ENCODE results near the gene LIPI. TPM values are rescaled to one million over a fixed set of nuclear protein-coding genes. Genes with fewer than 3 reads are reported as not detected.

The LIPI gene
- total and polyA plus RNA-seq, 2 of the 13 experiments (the other 11 are each of a cell fraction or from before 2014, with no cell fraction given) = not detected

- Histone ChIP-seq H3K9me3 (ENCODE audit: low read length) (no peaks in the 10 kb centered on the region), H3K79me2 (ENCODE audit: insufficient read depth, low read length) (no peaks in the 10 kb centered on the region), H3K9ac (ENCODE audit: insufficient read depth, low read depth, low read length) (no peak overlapping the region), H3K36me3 (replicated peaks in 1 of 2; ENCODE audit: control insufficient read depth in 1 of 2, insufficient read depth in 2 of 2, low read length in 2 of 2) (no peaks in the 10 kb centered on the region), H3K4me3 (replicated peaks in 1 of 3; ENCODE audit: insufficient read depth in 1 of 3, low read depth in 2 of 3, low read length in 3 of 3) (no peak overlapping the region), H2AFZ (ENCODE audit: low read length) (no peak overlapping the region), H4K20me1 (ENCODE audit: insufficient read depth, low read length) (no peaks in the 10 kb centered on the region), H3K27me3 (ENCODE audit: control insufficient read depth in 1 of 2, insufficient read depth in 2 of 2, low read length in 2 of 2) (no peaks in the 10 kb centered on the region), H3K27ac (ENCODE audit: extremely low read length, insufficient read depth, low read length) (no peak overlapping the region), H3K4me1 (ENCODE audit: insufficient read depth, low read length) (no peaks in the 10 kb centered on the region), H3K4me2 (ENCODE audit: low read depth, low read length) (no peak overlapping the region)
- in situ Hi-C loops (cut with HindIII; ENCODE audit: extremely low pct_ligation_motif_present, low pct_unique_long_range_greater_than_20kb) (no loop called here), intact Hi-C loops (cut with micrococcal nuclease; ENCODE audit: unreplicated experiment) (no loop called here)
- CTCF ChIA-PET (ENCODE audit: low intra/inter-chr PET ratio, low total read pairs) = no interaction called here
- FAIRE-seq (no peak), ATAC-seq (no peak), DNase-seq (ENCODE audit: low spot score) (no peak)
- no TSS peak for BruUV-seq (replicated peaks)
- TF ChIP-seq TAF1 (CRISPR knock-in tag; IDR thresholded peaks at IDR 0.05) = no peak
- no peak for TF ChIP-seq ARNT (IDR thresholded peaks at IDR 0.05)
- 3% methylated on average over 2 of the region's 2 CpGs for WGBS (ENCODE audit: low lambda C conversion rate)
- POLR2A ChIA-PET = no interaction called here
Observed at GRCh38 chr21:14243874-14244273, 33.1 kb upstream of the LIPI start.

- Histone ChIP-seq H3K27ac (ENCODE audit: extremely low read length, insufficient read depth, low read length) (no peak overlapping the region), H3K36me3 (replicated peaks in 1 of 2; ENCODE audit: control insufficient read depth in 1 of 2, insufficient read depth in 2 of 2, low read length in 2 of 2) (no peaks in the 10 kb centered on the region), H3K4me1 (ENCODE audit: insufficient read depth, low read length) (no peaks in the 10 kb centered on the region), H3K9me3 (ENCODE audit: low read length) (no peaks in the 10 kb centered on the region), H3K4me2 (ENCODE audit: low read depth, low read length) (no peak overlapping the region), H3K27me3 (ENCODE audit: control insufficient read depth in 1 of 2, insufficient read depth in 2 of 2, low read length in 2 of 2) (no peaks in the 10 kb centered on the region), H4K20me1 (ENCODE audit: insufficient read depth, low read length) (no peaks in the 10 kb centered on the region), H3K79me2 (ENCODE audit: insufficient read depth, low read length) (no peaks in the 10 kb centered on the region), H3K4me3 (replicated peaks in 1 of 3; ENCODE audit: insufficient read depth in 1 of 3, low read depth in 2 of 3, low read length in 3 of 3) (no peak overlapping the region), H3K9ac (ENCODE audit: insufficient read depth, low read depth, low read length) (no peak overlapping the region), H2AFZ (ENCODE audit: low read length) (no peak overlapping the region)
- 51% methylated on average over 1 of the region's 1 CpG for WGBS (ENCODE audit: low lambda C conversion rate)
- no TSS peak for BruUV-seq (replicated peaks)
- intact Hi-C loops (cut with micrococcal nuclease; ENCODE audit: unreplicated experiment) = no loop called here
- DNase-seq (ENCODE audit: low spot score) (no peak), FAIRE-seq (no peak), ATAC-seq (no peak)
- POLR2A ChIA-PET = no interaction called here
- CTCF ChIA-PET (ENCODE audit: low intra/inter-chr PET ratio, low total read pairs) = no interaction called here
- no peak for TF ChIP-seq NR3C1 (CRISPR knock-in tag; IDR thresholded peaks at IDR 0.05)
- TF ChIP-seq ZNF431 (CRISPR knock-in tag; IDR thresholded peaks at IDR 0.05; ENCODE audit: borderline replicate concordance, low read depth) = no peak
- no peak for TF ChIP-seq ZNF546 (CRISPR knock-in tag; conservative IDR thresholded peaks at IDR 0.05)
- TF ChIP-seq ATF4 (CRISPR knock-in tag; IDR thresholded peaks at IDR 0.05) = no peak
- in situ Hi-C loops (cut with HindIII; ENCODE audit: extremely low pct_ligation_motif_present, low pct_unique_long_range_greater_than_20kb) = no loop called here
Observed at GRCh38 chr21:14243461-14243860, 32.7 kb upstream of the LIPI start.

All from HepG2 (cell line).